KBM-7 (cell line): ENCODE results near the gene ASTN2.

Experiments
- DNase-seq: peaks from one replicate; pipeline ENCODE4 v3.0.0-alpha.2; 2015
- in situ Hi-C: fragments of 300-500 bp; cut with MboI; formaldehyde crosslinking; loops from 2 replicates; pipeline ENCODE4 v1.14.3; 2020; ENCODE audit warnings: low sequenced_read_pairs, low pct_unique_long_range_greater_than_20kb, mixed read lengths

ASTN2 gene

DNA sequence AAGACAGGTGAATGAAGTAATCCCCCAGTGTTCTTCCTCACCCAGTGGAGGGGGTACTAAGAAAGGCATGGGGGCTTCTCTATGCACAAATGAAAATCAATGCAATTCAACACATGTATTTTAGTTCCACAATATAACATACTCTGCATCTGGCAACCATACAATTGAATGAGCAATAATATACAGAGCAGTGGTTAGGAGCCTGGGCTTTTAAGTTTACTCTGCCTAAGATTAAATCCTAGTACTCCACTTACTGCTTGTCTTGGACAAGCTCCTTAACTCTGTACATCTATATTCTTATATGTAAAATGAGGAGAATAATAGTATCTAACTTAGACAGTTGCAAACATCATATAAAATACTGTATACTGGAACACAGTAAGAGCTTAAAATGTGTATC is 923.2 kb downstream of the ASTN2 start:
- no peak for DNase-seq
- in situ Hi-C loops: no loop called here

DNA sequence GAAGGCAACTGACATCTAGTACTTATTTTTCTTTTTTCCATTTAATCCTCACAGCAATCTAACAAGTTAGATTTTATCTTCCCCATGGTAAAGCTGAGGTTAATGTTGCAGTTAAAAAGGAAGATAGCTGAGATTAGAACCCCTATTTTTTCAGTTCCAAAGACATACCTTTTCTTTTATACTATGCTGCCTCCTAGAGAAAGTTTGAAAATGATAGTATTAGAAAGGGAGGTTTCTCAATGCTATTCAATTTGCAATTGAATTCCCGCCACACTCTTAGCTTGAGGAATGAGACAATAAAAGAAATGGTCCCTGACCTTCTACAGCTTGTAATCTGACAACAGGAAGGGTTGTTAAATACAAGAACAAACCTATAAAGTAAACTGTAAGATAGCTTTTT is 923.6 kb downstream of the ASTN2 start:
- in situ Hi-C loops: no loop called here
- no peak for DNase-seq

DNA sequence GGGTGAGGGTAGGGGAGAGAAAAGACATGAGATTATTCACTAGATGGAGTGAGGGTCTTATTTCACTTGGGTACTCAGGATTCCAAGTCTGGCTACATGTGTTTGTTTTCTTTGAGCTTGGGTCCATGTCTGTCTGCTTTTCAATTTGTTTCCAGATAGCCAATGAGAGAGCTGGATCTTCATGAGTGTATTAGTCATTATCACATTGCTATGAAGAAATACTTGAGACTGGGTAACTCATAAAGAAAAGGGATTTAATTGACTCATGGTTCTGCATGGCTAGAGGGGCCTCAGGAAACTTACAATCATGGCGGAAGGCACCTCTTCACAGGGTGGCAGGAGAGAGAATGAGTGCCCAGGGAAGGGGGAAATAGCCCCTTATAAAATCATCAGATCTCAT is 924.5 kb downstream of the ASTN2 start:
- no peak for DNase-seq
- in situ Hi-C loops: no loop called here

DNA sequence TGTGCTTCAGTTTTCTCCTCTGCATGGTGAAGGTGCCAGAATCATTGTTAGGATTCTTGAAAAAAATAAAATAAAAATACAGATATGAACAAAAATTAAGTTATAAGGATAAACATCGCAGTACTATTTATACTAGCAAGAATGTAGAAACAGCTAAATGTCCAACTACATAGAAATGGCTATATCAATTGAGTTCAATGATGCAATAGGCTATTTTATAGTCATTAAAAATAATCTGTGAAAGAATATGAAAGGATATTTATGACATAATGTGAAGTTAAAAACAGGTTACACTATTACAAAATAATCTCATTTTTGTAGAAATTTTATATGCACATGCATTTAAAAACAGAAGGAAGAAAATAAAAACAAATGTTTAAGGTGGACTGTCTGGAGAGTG is 926.5 kb downstream of the ASTN2 start:
- DNase-seq: no peak
- in situ Hi-C loops: no loop called here

DNA sequence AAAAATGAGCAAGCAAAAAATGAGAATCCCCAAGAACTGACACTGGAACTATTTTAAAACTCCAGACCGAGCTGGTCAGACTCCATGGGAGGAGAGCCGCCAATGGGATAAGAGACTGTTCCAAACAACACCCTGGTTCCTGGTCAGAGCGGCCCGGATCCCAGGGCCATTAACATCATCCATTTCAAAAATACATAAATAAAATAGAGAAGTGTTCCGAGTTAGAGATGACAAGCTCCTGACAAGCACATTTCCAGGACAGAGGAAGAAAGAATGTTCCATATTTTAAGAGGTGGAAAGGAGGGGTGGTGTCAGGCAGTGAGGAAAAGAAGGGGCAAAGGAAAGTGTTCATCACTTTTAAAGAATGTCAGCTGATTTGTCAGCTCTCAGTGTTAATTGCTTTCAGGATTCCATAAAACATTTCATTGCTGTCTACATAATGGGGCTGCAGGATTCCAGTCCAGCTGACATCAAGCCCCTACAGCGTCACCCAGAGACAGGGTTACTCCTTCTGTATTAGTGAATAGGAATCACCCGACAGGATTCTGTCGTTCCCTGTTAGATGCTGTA is 930.3 kb downstream of the ASTN2 start:
- in situ Hi-C loops: no loop called here

DNA sequence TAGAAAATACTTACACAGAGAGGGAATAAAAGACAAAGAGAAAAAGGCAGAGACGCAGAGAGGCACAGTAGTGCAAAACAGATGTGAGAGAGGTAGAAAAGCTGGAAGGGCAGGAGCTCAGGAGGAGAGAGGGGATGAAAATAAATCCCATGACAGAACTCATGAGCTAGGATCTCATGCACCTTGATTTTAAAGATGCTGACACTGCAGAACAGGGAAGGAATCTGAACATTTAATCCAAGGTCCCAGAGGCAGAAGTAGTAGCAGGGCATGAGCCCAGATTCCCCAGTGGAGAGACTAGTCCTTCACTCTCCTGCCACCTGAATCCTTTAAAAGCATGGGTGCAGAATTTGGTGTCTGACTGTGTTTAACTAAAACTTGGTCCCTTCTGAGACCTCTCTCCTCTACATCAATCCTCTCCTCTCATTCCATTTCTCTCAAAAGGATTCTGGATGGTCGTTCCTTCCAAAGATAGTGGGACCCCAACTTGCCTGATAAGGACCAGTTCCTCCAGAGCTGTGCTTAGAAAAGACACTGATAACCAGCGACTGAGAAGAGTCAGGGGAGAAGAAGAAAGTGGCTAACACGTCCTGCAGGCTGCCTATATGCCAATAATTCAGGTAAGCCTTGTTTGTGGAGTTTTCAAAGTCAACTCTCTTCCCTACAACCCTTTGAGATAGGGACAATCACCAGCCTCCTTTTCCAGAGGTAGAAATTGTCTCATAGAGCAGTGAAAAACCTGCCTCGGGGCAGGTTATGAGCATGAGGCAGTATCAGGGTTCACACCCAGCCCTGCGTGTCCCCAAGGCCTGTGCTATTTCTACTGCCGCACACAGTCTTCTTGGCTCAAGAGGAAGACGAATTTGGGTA is 931.0 kb downstream of the ASTN2 start:
- DNase-seq: no peak
- in situ Hi-C loops: no loop called here

More for the DNA sequence above, 930.3 kb downstream of the ASTN2 start:
- no peak for DNase-seq

DNA sequence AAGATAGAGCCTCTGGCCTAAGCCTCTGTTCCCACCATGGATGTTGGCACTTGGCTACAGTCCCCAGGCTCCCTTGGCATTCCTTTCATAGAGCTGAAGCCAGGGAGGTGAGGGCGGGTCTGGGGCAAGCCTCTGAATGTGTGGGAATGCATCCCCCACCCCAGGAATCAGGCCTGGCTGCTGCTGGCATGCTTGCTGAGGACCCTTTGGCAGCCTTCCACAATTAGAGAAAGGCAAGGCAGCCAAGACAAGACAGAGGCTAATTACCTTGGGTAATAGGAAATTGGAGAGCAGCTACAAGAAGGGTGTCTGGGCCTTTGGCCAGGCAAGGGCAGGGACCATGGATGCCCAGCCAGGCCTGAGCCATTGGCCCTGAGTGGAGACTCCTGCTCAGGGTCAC is 932.1 kb downstream of the ASTN2 start:
- in situ Hi-C loops: no loop called here

DNA sequence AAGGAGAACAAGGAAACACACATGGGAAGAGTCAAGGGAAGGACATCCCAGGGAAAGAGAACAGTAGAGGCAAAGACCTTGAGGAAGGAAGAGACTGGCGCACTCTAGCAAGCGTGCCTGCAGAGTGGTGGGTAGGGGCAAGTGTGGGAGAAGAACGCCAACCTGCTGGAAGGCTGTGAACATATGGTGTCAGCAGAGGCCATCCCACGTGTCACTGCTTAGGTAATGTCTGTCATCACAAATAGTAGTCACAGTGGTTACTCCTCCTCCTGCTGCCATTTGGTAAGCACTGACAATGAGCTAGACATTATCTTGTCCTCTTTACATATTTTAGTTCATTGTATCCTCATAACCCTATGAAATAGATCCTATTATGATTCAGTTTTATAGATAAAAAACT is 934.2 kb downstream of the ASTN2 start:
- DNase-seq: no peak
- in situ Hi-C loops: no loop called here

More for the DNA sequence above, 932.1 kb downstream of the ASTN2 start:
- DNase-seq: no peak

DNA sequence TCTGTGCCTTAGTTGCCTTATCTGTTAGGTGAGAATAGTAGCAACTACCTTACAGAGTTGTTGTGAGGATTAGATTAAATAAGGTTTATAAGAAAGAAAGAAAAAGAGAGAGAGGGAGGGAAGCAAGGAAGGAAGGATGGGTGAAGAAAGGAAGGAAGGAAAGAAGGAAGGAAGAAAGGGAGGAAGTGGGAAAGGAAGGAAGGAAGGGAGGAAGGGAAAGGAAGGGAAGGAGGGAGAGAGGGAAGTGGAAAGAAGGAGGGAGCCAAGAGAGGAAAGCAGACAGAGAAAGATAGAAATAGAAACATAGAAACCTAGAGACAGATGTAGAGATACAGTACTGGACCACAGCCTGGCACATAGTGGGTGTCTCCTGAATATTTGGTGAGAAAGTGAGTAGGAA is 934.9 kb downstream of the ASTN2 start:
- no peak for DNase-seq
- in situ Hi-C loops: no loop called here

DNA sequence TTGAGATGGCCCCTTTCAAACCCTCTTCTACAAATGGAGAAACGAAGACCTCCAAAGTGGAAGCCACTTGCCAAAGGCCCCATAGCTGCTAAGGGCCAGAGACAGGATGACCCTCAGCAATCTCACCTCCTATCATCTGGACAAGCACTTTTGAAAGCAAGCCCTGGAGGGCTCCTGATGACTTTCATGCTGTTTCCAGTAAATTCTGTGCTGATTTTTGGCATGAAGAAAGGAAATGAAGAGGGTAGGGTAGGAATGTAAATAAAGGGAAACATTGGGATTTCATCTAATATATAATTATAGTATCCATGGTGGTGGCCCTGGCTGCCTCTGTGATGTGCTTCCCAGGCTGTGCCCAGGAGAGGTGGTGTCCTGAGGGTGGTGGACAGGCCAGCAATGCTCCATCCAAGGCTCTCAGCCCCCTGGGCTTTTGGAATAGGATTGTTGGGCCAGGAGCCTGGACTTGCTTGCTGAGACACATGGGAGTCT is 935.8 kb downstream of the ASTN2 start:
- in situ Hi-C loops: no loop called here
- no peak for DNase-seq

DNA sequence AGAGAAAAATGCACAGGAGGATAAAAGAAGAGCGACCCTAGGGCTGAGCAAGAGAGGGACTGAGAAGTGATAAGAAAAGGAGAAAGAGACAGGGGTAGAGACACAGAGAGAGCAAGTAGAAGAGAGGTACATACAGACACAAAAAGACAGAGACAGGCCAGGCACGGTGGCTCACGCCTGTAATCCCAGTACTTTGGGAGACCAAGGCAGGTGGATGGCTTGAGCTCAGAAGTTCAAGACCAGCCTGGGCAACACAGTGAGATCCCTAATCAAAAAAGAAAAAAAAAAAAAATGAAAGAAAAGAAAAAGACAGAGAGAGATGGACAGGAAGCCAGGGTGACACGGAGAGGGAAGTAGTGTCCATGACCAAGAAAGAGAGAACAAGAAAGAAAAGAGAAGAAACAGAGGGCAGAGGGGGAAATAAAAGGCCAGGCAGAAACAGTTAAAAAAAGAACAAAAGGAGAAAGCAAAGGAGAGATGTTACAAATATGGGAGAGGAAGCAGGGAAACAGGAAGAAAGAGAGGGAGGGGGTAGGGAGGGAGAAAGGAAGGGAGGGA is 937.2 kb downstream of the ASTN2 start:
- DNase-seq: no peak
- in situ Hi-C loops: no loop called here

DNA sequence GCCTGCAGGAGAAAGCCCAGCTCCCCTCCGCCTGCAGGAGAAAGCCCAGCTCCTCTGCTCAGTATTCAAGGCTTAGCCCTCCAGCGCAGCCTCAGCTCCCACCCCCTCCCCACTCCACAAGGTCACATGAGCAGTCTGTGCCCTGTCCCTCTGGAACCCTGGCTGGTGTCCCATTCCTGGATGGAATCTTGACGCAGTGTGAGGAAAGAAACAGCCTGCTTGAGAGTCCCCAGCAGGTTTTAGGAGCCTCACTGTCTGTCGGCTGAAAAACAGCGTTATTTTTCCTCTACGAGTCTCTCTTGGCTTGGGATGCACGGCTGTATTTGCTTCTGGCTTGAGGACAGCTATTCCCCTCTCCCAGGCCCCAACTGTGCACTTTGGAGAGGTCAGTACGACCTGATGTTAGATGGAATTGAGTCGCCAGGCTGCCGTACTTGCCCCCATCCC is 937.9 kb downstream of the ASTN2 start:
- in situ Hi-C loops: no loop called here
- no peak for DNase-seq

DNA sequence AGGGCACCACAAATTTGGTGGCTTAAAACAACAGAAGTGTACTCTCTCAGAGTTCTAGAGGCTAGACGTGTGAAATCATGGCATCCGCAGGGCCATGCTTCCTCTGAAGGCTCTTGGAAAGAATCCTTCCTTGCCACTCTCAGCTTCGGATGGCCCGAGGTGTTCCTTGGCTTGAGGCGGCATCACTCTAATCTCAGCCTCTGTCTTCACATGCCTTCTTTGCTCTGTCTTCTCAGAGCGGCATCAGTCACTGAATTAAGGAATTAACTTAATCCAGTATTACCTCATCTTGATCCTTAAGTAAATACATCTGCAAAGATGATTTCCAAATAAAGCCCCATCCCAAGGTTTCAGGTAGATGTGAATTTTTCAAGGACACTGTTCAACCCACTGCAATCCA is 938.9 kb downstream of the ASTN2 start:
- DNase-seq: no peak
- in situ Hi-C loops: no loop called here

DNA sequence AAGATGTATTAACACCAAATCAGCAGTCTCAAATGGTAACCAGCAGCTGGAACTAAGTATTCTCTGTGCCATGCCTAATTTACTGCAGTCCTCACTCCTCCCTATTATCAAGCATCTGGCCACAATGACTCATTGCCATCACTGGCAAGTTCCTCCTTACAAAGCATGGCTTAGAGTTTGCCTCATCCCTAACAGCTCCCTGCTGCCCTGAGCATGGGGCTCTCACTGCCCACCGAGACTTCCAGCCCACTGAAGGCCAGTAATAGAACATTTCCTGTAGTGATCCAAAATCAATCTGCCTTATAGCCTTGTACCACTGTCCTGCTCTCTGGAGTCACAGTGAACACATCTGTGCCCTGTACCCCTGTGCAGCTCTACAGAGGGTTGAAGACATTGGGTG is 939.7 kb downstream of the ASTN2 start:
- no peak for DNase-seq
- in situ Hi-C loops: no loop called here

DNA sequence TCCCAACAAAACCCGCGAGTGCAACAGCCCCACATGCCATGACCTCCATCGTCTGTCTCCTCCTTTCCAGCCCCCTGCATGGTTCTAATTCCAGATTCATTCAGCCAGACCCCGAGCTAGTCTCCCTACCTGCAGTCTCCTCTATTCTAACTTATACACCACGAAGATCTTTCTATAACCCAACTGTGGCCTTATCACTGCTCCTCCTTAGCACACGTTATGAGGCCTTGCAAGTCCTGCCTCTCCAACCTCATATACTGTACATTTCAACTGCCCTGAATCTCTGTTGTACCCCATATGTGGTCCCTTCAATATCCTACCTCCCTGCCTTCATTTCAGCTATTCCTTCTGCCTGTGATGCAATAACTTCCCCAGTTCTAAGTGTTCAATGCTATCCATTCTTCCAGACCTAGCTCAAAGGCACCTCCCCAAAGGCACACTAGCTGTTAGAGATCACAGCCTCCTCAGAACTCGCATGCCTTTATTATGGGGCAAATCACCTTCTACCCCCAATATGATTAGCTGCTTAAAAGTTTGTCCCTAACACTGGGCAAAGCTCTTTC is 942.8 kb downstream of the ASTN2 start:
- in situ Hi-C loops: no loop called here
- no peak for DNase-seq

DNA sequence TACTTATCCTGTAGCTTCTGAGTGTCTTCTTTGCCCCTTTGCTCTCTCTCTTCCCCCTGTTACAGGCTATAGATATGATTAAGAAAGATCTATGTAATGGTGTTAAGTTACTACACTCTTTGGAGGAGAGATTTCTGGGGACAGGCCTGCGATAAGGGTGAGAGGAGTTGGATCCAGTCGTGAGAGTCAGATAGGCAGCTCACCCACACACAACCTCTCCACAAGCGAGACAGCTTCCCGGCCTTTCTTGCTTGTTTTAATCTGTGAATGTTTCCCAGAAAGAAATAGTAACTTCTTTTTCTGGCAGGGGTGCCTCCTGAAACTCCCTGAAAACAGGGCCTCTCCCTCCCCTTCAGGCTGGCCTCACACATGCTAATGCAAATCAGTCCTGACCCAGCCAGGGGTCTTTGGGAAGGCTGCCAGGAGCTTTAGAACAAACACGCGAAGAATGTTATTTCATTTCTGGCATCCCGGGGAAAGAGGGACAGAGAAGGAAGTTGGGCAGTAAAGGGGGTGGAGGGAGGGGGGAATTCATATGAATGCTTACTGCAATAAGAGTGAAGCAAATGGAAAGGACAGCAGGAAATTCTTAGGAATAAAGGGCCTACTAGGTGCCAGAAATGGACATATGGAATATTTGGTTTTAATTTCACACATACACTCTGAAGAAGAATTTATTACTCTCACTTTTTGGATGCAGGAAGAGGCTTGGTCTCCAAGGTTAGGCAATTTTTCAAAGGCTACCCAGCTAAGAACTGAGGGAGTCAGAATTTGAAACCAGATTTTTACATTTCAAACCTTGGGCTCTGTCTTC is 943.6 kb downstream of the ASTN2 start:
- in situ Hi-C loops: no loop called here
- no peak for DNase-seq

DNA sequence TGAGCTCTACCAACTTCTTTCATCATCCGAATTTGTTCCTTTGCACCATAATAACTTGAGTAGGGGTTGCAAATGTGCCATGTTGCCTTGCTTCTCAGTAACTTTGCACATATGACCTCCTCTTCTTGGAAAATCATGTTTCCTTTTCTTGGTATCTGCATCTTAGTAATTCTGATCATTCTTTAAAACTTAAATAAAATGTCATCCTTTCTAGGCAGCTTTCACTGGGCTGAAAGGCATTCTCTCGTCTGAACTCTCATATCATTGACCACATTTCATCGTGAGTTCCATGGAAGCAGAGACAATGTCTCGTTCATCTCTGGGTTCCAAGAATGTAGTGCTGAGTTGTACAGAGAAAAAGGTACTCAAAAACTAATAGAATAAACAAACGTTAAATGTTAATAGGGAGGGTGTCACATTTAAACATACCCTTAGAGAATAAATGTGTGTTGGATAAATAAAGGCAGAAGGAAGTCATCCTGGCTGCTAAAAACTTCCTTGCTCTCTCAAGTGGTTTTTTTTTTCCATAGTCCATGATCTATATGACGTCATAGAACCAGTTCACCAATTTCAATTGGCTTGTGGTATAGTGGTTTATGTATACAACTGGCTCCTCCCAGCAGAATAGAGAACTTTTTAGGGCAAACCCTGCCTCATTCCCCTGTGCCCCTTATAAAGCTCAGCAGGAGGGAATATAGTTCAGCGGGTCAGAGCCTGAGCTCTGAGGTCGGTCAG is 945.9 kb downstream of the ASTN2 start:
- DNase-seq: no peak
- in situ Hi-C loops: no loop called here

DNA sequence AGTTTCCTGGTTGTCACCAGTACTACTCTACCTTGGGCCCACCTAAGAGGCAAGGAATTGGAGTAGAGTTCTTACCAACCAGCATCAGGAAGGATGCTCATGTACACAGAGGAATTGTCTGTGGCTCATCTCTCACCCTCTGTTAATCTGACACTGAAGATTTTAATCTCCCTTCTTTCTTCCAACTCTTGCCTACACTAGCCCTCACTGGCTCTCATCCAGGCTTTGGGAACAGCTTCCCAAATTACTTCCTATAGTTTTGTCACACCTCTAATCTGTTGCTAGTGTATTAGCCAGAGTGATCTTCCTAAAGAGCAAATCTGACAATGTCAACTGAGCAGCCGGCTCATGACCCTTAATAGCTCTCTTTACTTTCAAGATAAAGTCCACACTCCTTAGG is 946.5 kb downstream of the ASTN2 start:
- DNase-seq: no peak
- in situ Hi-C loops: no loop called here
